GM04503 (cell line): ENCODE results near the gene FBXW8.
A peak's percentile ranks its signal among the peaks of the same experiment; 100 is the strongest.

Experiments
- DNase-seq: peaks from one replicate; pipeline ENCODE4 v3.0.0-alpha.2; 2012; ENCODE audit warnings: low read depth

Gene FBXW8

DNA sequence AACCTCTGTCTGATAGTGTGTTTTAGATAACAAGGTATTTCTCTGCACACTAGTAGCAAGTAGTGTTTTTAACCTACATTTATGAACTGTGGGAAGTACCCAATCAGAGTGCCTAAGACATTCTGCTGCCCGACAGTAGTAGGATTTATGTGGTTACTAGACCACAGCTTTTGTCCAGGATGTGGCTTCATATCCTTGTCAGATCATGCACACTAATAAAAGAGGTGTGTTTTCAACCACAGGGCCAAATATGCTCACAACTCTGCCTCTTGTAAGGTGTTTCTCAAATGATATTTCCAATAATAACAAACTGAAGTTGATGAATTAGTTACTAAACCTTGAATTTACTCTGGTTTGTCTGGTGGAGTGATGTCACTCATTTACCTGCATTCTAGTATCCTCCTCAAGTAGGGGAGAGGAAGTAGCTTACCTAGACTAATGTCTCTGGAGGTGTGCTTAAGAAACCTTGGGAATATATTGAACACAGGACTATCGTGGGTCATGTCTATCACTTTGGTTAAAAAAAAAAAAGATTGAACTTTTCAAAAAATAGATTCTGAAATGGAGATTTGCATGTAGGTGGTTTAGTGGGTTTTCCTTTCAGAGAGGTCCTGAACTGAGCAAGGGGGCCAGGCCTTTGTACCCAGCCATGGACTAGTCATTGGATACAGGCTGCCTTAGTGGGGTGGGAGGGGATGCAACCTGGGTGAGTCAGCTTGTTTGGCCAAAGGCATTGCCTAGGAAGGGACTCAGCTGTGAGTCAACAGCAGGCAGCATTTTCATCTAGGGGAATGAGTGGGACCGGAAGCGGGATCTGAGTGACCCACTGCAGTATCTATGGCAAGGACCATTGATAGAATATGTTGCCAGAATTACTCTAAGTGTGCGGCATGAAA is 14.1 kb downstream of the FBXW8 start:
- DNase-seq = peak; percentile 20

DNA sequence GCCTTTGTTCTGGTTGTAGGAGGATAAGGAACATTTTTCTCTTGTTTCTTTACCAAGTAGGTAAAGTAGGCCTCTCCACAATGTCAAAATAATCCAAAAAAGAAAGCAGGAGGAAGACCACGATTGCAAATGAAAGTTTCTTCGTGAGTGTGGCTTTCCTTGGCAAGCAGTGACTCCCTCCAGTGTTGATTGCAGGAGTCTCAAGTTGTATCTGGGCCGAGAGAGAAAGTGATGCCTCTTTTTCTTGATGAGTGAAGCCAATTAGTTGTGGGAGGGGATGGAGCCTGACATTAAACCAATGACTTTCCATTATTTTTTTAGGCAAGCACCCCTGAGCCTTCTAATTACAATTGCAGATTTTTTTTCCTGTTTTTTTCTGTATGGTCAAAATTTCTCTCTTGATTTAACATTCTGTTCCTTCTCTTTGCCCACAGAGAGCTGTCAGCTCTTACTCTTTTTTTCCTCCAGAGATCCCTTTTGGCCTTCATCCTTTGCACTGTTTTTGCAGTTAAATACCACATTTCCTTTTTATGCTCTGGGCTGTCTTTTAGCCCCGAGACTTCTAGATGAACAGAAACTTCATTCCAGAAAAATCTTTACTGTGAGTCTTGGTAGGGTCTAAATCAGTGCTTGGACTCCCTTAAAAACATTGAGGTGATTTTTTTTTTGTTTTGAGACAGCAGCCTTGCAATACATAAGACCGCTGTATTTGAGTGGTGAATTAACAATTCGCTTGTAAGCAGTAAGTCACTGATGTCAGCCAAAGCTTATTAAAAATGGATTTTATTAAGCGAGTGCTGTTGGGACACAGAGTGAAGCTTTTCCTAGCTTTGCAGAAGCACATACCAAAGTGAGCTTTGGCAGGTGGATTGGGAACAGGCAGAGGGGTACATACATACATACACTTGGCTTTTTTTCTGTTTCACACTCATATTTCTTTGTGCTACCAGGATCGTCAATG is 15.8 kb downstream of the FBXW8 start:
- no peak for DNase-seq

DNA sequence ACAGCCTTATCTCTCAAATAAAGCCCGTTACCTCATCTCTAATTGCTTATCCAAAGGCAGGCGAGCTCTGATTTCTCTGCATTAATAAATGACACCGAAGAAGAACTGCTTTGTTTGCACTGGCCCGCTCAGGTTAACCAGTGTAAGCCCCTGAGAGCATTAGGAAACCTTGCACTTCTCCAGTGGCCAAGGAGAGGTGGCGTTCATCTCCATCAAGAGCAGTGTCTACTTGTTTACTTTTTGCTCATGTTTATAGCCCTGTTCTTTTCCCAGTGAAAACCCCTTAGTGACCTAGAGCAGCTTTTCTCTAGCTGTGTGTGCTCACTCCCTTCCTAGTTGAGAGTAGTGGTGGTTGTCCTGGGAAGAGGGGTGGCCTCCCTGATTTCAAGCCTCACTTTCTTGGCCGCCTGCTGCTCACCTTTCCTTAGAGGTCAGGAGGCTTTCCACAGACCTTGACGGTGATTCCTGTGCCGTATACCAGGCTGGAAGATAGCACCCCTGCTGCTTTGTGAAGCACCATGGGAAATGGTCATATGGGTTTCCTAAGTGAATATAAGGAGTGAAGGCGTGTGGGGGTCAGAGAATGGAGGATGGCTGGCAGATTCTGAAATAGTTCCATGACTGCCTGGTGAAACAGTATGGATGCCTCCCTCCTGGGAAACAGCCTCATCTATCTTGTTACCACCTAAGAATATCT is 16.6 kb downstream of the FBXW8 start:
- no peak for DNase-seq

DNA sequence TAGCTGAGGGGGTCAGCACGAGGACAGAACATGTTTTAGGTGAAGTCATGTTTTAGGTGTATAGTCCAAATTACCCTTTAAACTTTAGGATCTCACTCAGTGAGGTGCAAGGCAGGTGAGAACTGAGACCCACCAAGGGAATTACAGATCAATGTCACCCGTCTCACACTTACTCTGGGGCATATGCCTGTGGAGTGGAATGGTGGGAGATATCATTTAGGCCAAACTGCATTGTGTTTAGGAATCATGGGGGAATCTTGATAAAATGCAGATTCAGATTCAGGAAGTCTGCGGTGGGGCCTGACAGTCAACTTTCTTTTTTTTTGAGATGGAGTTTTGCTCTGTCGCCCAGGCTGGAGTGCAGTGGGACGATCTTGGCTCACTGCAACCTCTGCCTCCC is 17.8 kb downstream of the FBXW8 start:
- DNase-seq = no peak

DNA sequence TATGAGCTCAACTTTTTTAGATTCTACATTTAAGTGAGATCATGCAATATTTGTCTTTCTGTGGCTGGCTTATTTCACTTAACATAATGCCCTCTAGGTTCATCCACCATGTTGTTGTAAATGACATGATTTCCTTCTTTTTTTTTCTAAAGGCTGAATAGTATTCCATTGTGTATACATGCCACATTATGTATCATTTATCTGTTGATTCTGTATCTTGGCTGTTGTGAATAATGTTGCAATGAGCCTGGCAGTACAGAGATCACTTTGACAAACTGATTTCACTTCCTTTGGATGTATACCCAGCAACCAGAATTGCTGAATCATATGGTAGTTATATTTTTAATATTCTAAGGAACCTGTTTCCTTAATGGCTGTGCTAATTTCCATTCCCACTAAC is 19.1 kb downstream of the FBXW8 start:
- DNase-seq = no peak

DNA sequence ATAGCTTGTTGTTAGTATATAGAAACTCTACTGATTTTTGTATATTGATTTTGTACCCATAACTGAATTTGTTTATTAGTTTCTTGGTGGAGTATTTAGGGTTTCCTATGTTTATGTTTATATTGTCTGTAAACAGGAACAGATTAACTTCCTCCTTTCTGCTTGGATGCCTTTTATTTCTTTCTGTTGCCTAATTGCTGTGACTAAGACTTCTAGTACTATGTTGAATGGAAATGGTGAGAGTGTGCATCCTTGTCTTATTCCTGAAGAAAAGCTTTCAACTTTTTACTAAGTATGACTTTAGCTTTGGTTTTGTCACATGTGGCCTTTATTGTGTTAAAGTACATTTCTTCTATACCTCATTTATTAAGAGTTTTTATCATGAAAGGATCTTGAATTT is 20.9 kb downstream of the FBXW8 start:
- no peak for DNase-seq

DNA sequence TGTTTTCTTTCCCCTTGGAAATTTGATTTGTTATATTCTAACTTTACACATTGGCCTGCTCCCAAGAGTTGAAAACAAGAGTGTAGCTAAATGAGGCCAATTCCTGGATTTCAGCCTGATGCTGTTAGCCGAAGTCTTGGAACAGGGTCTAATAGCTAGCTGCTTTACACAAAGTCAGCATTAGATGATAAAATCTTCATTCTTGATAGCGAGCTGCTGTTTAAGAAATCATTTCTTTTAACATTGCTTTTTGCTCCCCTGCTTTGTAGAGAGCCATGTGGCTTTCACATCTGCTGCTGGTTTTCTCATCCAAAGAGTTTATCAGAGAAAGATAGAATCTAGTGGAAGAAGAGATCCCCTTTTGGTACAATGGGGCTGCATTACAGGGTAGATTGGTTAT is 22.3 kb downstream of the FBXW8 start:
- no peak for DNase-seq

DNA sequence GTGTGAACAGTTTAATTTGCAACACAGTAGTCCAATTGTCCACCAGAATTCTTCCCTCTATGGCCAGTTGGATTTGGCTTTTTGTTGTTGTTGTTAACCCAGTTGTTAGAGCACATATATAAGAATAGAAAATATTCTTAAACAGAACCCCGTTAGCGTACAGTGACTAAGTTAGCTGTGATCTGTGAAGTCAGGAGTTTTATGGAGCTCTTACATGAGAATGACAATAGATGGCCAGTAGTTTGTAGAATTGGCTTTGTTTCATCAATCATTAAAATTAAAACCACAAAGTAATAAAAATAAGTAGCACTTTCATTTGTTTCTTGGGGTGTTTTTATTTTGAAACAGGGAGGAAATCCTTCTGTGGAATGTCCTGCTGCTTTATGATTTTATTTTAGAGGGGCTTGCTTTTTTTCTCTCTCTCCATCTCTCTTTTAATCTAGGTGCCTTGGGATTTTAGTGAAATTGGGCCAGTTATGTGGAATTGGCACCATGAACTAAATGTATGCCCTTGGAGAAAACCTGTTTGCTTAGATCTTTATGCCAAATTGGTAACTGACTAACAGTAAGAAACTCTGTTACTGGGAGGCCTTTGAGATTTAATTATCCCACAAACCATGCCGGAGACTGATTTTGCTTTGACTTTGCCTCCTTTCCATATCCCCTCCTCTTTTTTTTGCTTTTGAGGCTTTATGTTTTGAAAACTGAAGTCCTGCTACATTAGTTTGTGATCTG is 22.9 kb downstream of the FBXW8 start:
- DNase-seq = no peak

DNA sequence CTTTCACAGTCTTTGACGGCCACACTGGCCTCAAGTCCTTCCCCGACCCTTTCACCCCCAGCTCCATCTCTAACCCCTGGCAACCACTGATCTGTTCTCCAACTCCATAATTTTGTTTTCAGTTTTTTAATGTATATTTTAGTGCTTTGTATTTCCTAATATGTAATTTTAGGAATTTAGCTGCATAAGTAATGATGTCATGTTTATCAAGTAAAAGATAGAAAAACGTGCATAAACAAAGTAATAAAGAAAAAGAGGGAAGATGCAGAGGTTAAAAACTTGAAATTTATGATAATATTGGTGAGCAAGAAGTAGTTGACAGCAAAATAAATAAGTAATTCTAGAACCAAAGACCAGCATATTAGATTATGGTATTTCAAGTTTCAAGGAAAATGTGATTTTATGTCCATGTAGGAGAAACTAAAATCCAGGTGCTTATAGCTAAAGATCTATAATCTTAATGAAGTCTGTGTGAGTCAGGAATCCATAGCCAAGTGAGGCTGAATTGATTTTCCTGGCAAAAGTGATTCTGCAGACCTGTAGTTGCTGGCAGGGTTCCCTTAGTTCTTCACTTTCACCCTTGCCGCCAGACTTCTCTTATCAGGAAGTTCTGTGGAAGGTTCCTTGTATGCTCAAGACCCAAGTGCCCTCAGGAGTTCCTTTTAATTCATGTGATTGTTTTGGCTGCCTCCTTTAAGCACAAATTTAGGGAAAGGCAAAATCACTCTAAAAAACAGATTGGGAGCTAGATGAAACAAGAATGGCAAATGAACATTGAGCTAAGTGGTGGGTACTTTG is 24.4 kb downstream of the FBXW8 start:
- DNase-seq = no peak

DNA sequence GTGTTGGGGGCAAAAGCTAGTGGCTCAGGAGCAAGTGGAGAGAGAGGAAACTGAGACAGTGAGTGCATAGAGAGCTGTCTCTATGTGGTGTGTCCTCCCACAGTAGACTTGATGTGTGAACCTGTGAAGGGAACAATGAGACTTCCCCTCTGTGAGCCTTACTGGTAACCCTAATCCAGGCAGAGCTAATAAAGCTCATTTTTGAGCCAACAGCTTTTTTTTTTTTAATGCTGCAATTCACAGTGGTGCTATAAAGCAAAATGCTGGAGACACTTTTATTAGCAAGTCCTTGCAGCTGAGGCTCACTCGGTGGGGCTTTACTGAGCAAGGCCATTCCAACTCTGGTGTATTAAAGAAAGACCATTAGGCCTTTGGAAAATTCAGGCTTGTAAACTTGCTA is 26.9 kb downstream of the FBXW8 start:
- DNase-seq = no peak

DNA sequence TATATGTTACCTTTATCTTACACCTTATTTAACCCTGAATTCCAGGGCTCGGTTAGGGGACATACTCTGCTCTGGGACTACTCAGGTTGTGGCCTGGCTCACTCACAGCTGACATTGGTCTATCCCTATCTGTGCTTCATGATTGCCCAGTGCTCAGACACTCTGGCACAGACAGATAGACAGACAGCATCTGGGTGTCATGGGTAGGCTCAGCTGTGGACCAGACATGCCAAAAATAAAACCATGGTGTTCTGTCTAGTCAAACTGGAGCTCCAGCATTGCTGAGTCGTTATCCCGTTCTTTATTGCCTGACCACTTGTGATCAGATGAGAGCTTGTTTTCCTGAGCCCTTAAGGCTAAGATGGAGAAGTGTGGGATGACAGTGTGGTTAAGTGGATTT is 29.0 kb downstream of the FBXW8 start:
- DNase-seq = no peak

DNA sequence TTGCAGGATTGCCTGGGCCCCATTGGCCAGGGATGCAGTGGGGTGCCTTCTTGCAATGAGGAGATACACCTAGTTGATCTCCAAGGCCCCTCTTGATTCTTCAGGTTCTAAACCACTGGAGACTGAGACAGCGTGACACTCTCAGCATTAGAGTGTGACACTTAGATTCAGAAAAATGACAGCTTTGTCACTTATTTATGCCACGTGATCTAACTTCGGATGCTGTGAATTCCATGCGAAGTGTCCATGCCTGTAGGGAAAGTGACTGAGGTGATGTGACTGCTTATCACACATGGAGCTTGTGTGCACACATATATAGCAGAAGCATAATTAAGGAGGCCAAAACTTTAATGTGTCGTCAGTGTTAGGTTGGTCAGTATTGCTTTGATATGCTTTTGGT is 30.4 kb downstream of the FBXW8 start:
- no peak for DNase-seq

DNA sequence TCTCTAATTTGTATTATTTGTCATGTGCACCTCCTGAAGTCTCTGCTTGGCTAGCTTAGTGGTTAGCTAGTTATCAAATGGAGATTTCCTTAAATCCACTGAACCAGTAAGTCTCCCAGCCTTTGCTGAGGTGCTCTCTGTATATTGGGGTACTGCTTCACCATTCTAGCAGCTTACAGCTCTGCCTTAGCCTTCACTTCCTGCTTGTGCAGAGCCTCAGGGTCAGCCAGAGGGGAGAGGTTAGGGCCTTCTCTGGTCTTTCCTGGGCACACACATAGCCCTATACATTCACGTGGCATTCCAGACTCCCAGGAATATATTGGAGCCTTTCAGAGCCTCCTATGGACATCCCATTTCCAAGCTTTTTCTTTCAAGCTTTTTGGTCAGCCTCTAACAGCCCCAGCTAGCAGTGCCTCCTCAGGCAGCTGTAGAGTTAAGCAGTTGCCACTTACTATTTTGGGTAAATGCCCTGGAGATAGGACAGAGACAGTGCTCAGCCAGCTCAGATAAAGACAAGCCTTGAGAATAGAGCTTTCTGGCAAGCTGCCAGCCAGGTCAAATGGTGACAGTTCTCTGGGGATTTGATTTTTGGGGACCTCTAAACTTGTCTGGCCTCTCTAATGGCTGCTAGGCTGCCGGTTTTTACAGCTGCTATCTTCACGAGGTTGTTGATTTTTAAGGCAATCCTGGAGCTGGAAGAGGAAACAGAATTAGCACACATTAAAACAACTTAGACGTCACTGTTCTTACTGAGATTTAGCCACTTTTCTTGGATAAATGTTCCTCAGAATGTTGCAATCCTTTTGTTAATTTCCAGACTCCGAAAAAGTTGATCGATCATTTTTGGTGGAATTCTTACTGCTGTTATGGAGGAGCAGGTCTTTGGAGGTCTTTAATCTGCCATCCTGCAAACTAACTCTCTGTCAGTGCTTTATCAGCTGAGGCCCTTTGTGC is 32.9 kb downstream of the FBXW8 start:
- DNase-seq = no peak

DNA sequence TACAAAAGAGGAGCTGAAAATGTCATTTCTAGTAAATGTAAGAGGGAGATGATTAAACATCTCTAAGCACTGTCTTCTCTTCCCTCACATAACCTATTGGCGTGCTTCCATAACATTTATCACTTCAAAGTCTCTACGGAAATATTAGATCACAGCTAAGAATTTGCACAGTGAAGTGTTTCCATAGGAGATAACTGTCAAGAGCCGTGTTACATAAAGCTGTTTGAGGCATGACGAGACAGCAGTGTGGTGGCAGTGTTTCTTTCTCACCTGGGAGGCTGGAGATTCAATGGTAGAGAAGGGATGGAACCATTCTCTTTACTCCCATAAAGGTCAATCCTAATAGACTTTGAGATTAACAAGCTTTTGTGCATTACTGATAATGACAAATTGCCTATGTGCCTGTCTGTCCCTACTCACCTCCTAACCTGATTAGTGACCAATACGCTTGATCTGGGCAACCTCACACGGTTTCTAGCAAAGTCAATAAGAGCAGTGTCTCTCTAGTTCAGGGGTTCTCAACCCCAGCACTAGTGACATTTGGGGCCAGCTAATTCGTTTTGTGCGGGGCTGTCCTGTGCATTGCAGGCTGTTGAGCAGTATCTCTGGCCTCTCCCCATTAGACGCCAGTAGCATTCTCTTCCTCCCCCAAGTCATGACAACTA is 35.3 kb downstream of the FBXW8 start:
- no peak for DNase-seq

DNA sequence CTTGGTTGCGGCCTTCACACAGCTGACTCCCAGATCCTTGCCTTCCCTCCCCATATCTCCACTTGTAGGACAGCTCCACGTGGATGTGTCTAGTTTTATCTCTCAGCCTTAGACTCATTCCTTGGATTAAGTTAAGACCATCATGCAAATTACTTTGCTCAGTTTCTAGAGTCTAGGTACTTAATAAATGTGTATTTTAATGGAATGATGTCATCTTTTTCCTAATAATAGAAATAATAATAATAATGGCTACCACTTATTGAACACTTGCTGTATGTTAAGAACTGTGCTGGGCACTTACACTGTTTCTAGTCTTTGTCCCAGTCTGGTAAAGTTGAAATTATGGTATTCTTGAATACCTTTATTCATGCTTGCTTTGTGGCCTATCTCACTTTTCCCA is 37.5 kb downstream of the FBXW8 start:
- DNase-seq = no peak

DNA sequence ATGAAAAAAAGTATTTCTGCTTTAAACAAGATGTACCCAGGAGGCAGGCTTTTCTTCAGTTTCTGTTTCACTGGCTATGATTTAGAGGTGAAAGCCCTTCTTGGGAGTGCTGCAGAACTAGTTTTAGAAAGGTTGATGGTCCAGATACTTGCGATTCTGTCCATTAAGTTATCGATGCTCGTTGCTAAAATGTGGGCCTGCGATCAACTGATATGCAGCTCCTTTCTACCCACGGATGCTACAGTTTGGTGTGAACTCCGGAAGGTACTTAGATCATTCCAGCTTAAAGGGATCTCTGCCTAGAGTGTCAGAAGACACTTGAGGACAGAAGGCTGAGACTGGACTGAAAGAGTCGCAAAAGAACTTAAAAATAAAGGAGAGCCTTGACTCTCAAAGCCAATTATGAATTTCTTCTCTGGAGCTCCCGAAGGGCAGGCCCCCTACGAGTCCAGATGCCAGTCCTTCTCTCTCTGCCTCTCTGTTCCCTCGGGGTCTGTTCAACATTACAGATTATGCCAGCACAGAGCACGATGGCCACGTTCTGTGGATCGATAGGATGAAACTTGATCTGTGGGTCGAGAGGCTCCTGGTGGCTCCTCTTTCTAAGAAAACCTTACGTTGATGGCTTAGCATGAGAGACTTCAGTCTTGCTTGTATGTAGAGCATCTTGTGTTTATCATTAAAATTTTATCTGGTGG is 40.0 kb downstream of the FBXW8 start:
- DNase-seq = no peak

DNA sequence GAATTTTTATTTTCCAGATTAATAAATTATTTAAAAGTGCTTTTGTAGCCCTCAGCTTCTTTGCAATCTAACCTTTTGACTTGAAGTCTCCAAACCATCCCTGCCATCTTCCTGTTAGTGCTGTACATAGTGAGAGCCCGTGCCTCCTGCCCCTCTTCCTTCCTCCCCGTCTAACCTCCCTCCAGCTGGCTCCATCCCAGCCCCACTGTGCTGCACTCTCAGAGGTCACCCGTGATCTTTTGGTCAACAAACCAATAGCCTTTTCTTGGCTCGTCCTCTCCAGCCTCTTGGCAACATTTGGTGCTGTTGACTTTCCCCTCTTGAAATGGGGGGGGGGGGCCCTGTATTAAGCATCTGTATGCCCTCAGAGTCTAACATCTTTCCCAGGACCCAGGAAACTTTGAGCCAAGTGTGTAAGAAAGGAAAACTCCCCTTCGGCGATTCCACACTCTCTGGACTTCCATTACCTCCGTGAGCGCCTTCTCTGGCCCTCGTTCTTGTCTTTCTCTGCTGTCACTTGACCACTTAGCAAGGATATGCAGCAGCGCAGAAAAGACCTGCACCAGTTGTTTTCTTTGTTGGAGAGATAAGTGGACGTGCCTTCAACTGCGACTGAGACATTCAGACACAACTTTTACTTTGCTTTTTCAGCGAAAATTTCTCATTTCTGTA is 44.1 kb downstream of the FBXW8 start:
- DNase-seq = no peak
